Measurements from ENCODE around the gene FAM89A.
"Not testable (repeated sequence)": the region's sequence is repeated elsewhere in the genome, so short reads cannot be mapped to it uniquely, and the experiment has no call there.

DNA sequence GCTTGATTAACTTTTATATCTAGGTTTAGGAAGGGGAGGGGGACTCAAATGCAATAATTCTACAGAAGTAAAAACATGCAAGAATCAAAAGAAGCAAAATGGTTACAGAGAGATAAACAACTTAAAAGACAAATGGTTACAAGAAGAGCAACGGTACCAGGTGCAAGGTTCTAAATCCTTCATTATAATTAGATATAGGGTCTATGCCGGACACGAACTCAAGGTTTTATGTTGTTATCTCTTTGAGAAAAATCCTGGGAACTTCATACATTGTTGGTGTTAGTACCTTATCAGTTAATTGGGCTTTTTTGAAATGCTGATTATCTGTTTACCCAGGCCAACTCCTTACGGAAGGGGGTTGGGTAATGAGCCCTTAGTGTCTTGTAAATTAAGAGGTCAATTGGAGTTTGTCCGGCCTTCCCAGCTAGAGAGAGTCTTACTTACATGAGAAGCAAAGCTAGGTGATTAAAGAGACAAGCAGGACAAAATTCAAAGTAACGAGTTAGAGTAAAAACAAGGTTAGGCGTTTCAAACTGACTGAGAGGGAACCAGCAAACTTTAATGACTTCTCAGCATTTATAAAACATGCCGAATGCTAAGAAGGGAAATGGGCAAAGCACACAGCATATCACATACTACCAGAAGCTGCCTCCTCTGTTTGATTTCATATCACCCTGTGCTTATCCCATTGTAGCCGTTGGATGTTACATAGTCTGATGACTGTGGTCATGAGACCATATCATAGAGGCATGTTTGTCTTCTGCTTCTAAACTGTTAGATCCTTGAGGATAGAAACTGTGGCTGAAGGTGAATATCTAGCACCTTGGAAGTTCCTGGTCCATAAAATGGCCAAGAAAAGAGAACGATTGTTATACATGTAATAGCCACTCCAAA, 55.2 kb downstream of the FAM89A start:
- TF ChIP-seq, protein P1, sequence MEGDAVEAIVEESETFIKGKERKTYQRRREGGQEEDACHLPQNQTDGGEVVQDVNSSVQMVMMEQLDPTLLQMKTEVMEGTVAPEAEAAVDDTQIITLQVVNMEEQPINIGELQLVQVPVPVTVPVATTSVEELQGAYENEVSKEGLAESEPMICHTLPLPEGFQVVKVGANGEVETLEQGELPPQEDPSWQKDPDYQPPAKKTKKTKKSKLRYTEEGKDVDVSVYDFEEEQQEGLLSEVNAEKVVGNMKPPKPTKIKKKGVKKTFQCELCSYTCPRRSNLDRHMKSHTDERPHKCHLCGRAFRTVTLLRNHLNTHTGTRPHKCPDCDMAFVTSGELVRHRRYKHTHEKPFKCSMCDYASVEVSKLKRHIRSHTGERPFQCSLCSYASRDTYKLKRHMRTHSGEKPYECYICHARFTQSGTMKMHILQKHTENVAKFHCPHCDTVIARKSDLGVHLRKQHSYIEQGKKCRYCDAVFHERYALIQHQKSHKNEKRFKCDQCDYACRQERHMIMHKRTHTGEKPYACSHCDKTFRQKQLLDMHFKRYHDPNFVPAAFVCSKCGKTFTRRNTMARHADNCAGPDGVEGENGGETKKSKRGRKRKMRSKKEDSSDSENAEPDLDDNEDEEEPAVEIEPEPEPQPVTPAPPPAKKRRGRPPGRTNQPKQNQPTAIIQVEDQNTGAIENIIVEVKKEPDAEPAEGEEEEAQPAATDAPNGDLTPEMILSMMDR (optimal IDR thresholded peaks at IDR 0.05 in 1 of 3, IDR thresholded peaks at IDR 0.05 in 1 of 3, conservative IDR thresholded peaks at IDR 0.05 in 1 of 3; ENCODE audit: extremely low read depth in 1 of 3, insufficient read depth in 2 of 3, low read length in 3 of 3), result not testable (repeated sequence)
- TF ChIP-seq EZH2 (IDR thresholded peaks at IDR 0.05; ENCODE audit: low read length), result not testable (repeated sequence)

All from keratinocyte (primary cell).